Activated CD8-positive, alpha-beta memory T cell treated with anti-CD3 and anti-CD28 coated beads, Interleukin-2, amount 50 U/mL, for 24 hours (primary cell): Measurements from ENCODE around the gene IGF1.

Experiments
- DNase-seq: peaks from one replicate; pipeline ENCODE4 v3.0.0-alpha.2; 2020; ENCODE audit errors: extremely low read depth

The IGF1 gene

GRCh38 chr12:102426599-102427542, 53.5 kb downstream of the IGF1 start:
- no peak for DNase-seq

- no peak for DNase-seq
These were observed 55.0 kb downstream of the IGF1 start for GRCh38 chr12:102425109-102426039.

GRCh38 chr12:102423462-102423861, 56.9 kb downstream of the IGF1 start:
- no peak for DNase-seq

- no peak for DNase-seq
These were observed 58.4 kb downstream of the IGF1 start for GRCh38 chr12:102421802-102422583.

GRCh38 chr12:102419094-102419764, 61.1 kb downstream of the IGF1 start:
- no peak for DNase-seq

- no peak for DNase-seq
These were observed 63.3 kb downstream of the IGF1 start for GRCh38 chr12:102417055-102417454.

- DNase-seq = no peak
These were observed 64.8 kb downstream of the IGF1 start for GRCh38 chr12:102415515-102415914.

GRCh38 chr12:102413396-102413795, 67.0 kb downstream of the IGF1 start:
- DNase-seq = no peak

GRCh38 chr12:102410511-102410910, 69.9 kb downstream of the IGF1 start:
- DNase-seq = no peak

- DNase-seq = no peak
These were observed 71.7 kb downstream of the IGF1 start for GRCh38 chr12:102408487-102409297.

- no peak for DNase-seq
These were observed 72.4 kb downstream of the IGF1 start for GRCh38 chr12:102407776-102408486.

- no peak for DNase-seq
These were observed 74.3 kb downstream of the IGF1 start for GRCh38 chr12:102406033-102406584.

GRCh38 chr12:102401087-102401486, 79.3 kb downstream of the IGF1 start:
- no peak for DNase-seq

GRCh38 chr12:102399653-102400052, 80.7 kb downstream of the IGF1 start:
- no peak for DNase-seq

- no peak for DNase-seq
These were observed 84.1 kb downstream of the IGF1 start for GRCh38 chr12:102396276-102396675.

GRCh38 chr12:102394200-102394599, 86.2 kb downstream of the IGF1 start:
- no peak for DNase-seq

GRCh38 chr12:102390068-102390467, 90.3 kb downstream of the IGF1 start:
- no peak for DNase-seq

GRCh38 chr12:102388469-102388868, 91.9 kb downstream of the IGF1 start:
- no peak for DNase-seq

- DNase-seq = no peak
These were observed 95.0 kb downstream of the IGF1 start for GRCh38 chr12:102385343-102385742.
